NK-92 treated with Interleukin-12 subunit alpha and Interleukin-12 subunit beta, amount 100 ng/mL, for 24 hours (cell line): Measurements from ENCODE around the gene NELL2.
"Not testable (repeated sequence)": the region's sequence is repeated elsewhere in the genome, so short reads cannot be mapped to it uniquely, and the experiment has no call there.

ENCODE experiments used
- DNase-seq: peaks from one replicate; lab custom pipeline; 2025; lab: John Stamatoyannopoulos, UW

NELL2 gene

GRCh38 chr12:44875954-44876543 is at the start of gene NELL2:
TSS of gene NELL2 (minus strand) at chr12:44876315. CDS start at chr12:44875869, 446 bp downstream.
- DNase-seq, result no peak

DNA sequence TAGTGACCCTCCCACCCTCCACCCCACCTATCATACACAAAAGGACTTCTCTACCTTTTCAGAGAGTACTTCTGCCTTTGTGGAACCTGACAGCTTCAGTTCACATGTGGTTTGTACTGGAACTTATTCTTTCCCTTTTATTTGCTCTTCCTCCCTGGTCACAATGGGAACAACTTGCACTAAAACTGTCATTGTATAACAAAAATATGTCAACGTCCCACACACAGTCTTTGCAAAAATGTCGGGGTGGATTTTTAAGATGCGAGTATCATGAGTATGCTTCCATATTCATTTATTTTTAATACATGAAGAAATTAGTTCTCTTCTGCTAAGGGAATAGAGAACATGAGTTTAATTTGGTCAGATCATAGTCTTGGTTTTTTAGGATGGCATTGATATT is 45.6 kb upstream of the NELL2 start:
- no peak for DNase-seq

GRCh38 chr12:44917141-44917540 is 41.0 kb upstream of the NELL2 start:
- DNase-seq, result no peak

- no peak for DNase-seq
These were observed 39.8 kb upstream of the NELL2 start for GRCh38 chr12:44915958-44916357.

DNA sequence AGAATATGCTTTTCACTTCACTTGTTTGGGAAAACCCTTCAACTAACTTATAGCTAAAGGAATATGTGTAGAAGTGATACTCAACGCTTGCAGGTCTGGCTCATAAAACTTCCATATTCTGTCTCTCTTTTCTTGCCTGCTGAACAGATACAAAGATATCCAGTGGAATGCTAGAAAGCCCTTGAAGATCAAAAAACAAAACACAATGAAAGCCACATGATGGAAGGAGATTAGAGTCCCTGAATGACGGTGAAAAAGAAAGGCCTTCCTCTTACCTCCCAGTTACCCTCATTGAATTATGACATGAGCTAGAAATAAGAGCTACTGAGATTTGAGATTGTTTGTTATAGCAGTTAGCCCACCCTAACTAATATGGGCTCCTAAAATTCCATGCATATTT is 28.2 kb upstream of the NELL2 start:
- no peak for DNase-seq

- DNase-seq, result not testable (repeated sequence)
These were observed 22.0 kb upstream of the NELL2 start for GRCh38 chr12:44898108-44898507.

DNA sequence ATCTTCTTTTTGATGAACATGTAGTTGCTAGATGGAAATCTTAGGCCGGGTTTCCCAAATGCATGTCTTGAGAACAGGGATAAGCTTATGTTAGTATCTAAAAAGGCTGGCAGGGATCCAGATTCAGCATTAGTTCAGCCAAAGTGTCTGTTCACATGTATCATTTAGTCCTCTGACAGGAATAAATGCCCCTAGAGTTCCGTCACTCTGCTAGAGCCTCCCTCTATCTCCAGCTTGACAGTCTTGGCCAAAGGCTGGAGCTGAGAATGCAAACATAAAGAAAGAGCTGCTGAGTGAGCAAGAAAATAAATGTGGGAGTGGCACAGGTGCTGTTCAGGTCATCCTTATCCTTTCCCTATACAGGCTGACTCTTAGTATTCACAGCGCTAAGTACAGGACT is 13.8 kb upstream of the NELL2 start:
- DNase-seq, result no peak

GRCh38 chr12:44889162-44889561 is 13.0 kb upstream of the NELL2 start:
- DNase-seq, result no peak

GRCh38 chr12:44885902-44886301 is 9.8 kb upstream of the NELL2 start:
- no peak for DNase-seq

DNA sequence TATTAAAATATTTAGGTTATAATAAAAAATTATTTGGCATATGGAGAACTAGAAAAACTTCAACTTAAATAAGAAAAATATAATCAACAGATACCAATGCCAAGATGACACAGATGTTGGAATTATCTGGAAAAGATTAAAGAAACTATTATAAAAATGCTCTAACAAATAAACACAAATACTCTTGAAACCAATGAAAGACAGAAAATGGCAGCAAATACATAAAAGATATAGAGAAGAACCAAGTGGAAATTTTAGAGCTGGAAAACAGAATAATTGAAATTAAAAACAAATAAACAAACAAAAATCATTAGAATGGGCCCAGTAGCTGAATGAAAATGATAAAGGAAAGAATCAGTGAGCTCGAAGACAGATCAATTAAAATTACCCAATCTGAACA is 5.1 kb upstream of the NELL2 start:
- no peak for DNase-seq

DNA sequence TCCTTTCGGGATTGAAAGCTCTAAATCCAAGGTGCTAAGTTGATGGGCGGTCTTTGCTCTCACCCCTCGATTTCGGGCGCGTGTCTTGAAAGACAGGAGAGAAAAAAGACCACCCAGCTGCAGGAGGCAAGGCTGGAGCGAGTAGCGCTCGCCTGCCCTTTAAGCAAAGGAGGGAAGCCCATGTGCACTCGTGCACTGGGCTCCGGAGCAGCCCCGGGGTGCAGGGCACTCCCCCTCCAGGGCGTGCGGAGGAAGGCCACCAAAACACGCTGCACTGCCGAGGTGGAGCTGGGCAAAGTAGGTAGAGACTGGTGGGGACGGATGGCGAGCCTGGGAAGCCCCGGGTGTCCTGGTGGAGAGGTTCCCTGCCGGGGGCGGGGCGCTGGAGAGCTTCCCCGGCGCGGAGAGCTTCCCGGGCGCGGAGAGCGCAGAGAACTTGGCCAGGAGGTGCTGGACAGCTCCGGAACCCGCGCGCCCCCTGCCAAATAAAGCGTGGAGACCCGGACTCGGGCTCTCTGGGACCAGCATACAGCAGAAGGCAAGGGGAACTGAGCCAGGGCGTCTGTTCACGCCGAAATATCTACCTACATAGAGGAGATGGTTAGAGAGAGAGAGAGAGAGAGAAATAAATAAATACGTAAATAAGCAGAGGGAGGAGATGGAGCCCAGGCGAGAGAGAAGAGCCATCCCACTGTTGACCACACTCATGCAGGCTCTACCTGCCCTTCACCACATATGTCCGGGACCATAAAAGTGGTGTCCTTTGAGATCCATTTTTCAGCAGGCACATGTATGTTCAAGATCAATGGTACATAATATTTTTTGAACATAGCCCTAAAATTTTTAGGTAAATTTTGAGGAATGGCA is 662 bp upstream of the NELL2 start:
- DNase-seq, result no peak

- DNase-seq, result no peak
These were observed 630 bp downstream of the NELL2 start for GRCh38 chr12:44875417-44875953.

GRCh38 chr12:44874981-44875416 is 1.1 kb downstream of the NELL2 start:
- no peak for DNase-seq

DNA sequence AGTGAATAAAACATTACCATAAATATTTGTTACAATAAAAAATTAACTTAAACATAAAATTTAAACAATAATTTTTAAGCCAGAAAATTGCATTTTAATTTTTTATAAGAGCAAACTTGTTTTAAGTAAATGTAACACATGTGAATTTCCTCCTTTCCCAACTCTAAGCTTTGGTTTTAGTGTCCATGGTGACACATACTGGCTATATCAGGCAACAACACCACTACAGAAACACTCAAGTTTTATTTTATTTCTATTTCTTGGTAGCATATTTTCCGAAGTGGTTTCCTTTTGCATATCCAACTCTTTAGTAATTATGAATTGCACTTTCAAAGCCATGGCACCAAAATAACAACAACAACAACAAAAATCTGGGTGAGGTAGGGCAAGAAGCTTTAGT is 2.2 kb downstream of the NELL2 start:
- DNase-seq, result no peak

GRCh38 chr12:44869503-44869902 is 6.6 kb downstream of the NELL2 start:
- DNase-seq, result no peak

DNA sequence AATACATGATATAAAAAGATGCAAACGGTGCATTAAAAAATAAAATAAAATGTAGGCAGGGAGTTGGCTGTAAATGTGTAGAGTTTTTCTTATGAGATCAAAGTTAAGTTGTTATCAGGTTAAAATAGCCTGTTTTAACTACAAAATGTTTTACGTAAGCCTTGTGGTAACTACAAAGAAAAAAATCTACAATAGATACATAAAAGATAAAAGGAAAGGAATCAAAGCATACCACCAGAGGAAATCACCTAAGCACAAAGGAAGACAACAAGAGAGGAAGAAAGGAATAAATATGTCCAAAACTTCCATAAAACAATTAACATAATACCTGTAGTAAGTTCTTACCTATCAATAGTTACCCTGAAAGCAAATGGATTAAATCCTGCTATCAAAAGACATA is 12.2 kb downstream of the NELL2 start:
- DNase-seq, result no peak

DNA sequence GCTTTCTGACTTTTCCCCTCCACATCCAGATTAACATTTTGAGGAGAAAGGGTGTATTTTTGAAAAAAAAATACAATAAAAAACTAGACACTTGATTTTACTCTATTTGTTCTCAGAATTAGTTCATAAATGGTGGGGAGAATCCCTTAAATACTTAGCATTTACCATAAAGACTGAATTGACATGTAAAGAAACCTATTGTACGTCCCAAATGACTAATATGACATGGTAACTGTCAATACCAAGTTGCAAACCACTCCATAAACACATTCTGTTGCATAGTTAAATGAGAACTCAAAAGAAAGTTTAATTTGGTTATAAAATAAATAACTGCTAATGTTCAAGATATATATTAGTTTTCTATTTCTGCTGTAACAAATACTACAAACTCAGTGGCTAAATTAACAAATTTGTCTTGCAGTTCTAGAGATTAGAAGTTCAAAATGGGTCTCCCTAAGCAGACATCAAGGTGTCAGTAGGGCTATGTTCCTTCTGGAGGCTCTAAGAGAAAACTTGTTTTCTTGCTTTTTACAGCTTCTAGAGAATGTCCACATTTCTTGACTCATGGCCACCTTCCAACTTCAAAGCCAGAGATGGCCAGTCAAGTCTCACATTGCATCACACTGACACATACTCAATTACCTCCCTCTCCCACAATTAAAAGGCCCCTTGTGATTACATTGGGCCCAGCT is 16.0 kb downstream of the NELL2 start:
- DNase-seq, result no peak

DNA sequence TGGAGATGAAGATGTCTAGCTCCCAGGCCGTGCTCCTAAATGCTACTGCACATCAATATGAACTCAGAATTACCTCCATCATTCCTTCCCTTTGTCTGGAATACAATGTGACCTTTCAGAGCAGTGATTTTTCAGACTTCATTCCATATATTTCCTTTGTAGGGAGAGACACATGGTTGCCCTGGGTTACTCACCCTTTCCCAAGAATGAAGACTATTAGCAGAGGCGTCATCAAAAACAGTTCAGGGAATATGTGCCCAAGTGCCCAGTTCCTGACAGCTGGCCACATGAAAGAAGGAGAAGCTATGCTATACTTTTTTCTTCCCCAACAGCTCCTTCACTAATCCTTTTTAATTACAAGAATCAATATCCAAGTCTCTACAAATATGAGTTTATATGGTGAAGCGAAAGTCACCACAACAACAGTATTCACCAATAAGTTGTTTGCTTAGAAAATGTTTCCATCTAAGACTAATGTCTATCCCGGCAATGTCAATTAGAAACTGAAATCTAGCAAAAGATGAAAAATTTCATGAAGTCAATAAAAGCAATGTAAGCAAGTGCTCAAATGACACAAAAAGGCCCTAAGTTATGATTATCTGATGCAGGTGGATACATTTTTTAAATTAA is 17.8 kb downstream of the NELL2 start:
- DNase-seq, result no peak

- DNase-seq, result no peak
These were observed 23.6 kb downstream of the NELL2 start for GRCh38 chr12:44852483-44852882.

DNA sequence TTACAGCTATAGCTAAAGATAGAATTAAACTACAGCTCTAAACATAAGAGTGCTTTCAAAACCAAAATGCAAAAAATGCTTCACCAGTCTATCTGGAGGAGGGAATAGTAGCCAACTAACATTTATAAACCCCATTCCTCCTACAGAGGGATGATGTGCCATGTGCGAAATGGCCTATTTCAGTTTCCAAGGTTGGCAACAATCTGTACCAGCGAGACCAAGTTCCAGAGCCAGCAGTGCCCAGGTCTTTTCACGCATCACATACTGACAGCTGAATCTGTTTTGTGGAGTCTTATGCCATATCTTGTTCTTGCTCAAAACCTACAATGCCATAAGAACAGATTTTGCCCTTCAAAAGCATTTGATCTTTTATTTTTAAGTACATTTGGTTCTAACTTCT is 24.5 kb downstream of the NELL2 start:
- no peak for DNase-seq

GRCh38 chr12:44848703-44849085 is 27.4 kb downstream of the NELL2 start:
- no peak for DNase-seq
